Suppressor macrophage treated with lipopolysaccharide for 4 hours (primary cell): ENCODE data around the gene HIGD1B.

Experiments
- DNase-seq: peaks from one replicate; pipeline ENCODE4 v3.0.0-alpha.2; 2020

Gene HIGD1B

GRCh38 chr17:44840274-44840673, 7.4 kb upstream of the HIGD1B start:
- DNase-seq: no peak

GRCh38 chr17:44840936-44841335, 6.7 kb upstream of the HIGD1B start:
- no peak for DNase-seq

- no peak for DNase-seq
These were observed 4.9 kb upstream of the HIGD1B start for GRCh38 chr17:44842748-44843147.

- no peak for DNase-seq
These were observed 3.3 kb upstream of the HIGD1B start for GRCh38 chr17:44844390-44844830.

- DNase-seq: no peak
These were observed 1.5 kb upstream of the HIGD1B start for GRCh38 chr17:44846206-44846605.

- no peak for DNase-seq
These were observed 643 bp downstream of the HIGD1B start for GRCh38 chr17:44848257-44848795.

- no peak for DNase-seq
These were observed 1.3 kb downstream of the HIGD1B start for GRCh38 chr17:44848961-44849489.

GRCh38 chr17:44850025-44850424, 2.3 kb downstream of the HIGD1B start:
- no peak for DNase-seq

- no peak for DNase-seq
These were observed 2.9 kb downstream of the HIGD1B start for GRCh38 chr17:44850612-44851011.

- DNase-seq: no peak
These were observed 6.5 kb downstream of the HIGD1B start for GRCh38 chr17:44854192-44854591.

- DNase-seq: no peak
These were observed 12.0 kb downstream of the HIGD1B start for GRCh38 chr17:44859701-44860100.

- no peak for DNase-seq
These were observed 14.7 kb downstream of the HIGD1B start for GRCh38 chr17:44862278-44862914.

- no peak for DNase-seq
These were observed 15.6 kb downstream of the HIGD1B start for GRCh38 chr17:44863061-44863918.

- DNase-seq: no peak
These were observed 17.1 kb downstream of the HIGD1B start for GRCh38 chr17:44864831-44865230.

- peak; percentile 82 for DNase-seq
These were observed 17.6 kb downstream of the HIGD1B start for GRCh38 chr17:44865231-44865660.

GRCh38 chr17:44865931-44866330, 18.2 kb downstream of the HIGD1B start:
- DNase-seq: no peak

- DNase-seq: no peak
These were observed 20.2 kb downstream of the HIGD1B start for GRCh38 chr17:44867841-44868240.

GRCh38 chr17:44871556-44871955, 23.9 kb downstream of the HIGD1B start:
- no peak for DNase-seq

GRCh38 chr17:44872131-44872768, 24.6 kb downstream of the HIGD1B start:
- DNase-seq: no peak

GRCh38 chr17:44875761-44876160, 28.1 kb downstream of the HIGD1B start:
- no peak for DNase-seq

- DNase-seq: no peak
These were observed 29.4 kb downstream of the HIGD1B start for GRCh38 chr17:44877121-44877520.

- peak; percentile 45 for DNase-seq
These were observed 31.0 kb downstream of the HIGD1B start for GRCh38 chr17:44878627-44879221.

- no peak for DNase-seq
These were observed 31.7 kb downstream of the HIGD1B start for GRCh38 chr17:44879376-44879775.
